SU-DHL-6 (cell line): Measurements from ENCODE around the gene MYPN.

ENCODE experiments used
- H2AFZ ChIP-seq: fragments of 200-600 bp; sonication (generic); 2 replicates; pipeline ENCODE4 v1.6.1; 2014; ENCODE audit warnings: low read depth, mild to moderate bottlenecking, moderate library complexity, mixed read lengths, antibody characterized with exemption, low read length; ENCODE audit not compliant: severe bottlenecking
- H3F3A ChIP-seq: fragments of 200-600 bp; shearing (Covaris generic); 2 replicates; pipeline ENCODE4 v1.6.0; 2016; ENCODE audit warnings: antibody characterized with exemption, mild to moderate bottlenecking; ENCODE audit not compliant: insufficient read depth
- H3K27ac ChIP-seq: fragments of 200-600 bp; sonication (generic); 2 replicates; pipeline ENCODE4 v1.5.1; 2016; ENCODE audit warnings: low read depth, mild to moderate bottlenecking, low read length, moderate library complexity, mixed read lengths
- H3K27me3 ChIP-seq: fragments of 200-600 bp; sonication (generic), shearing (Covaris generic); 2 replicates; pipeline ENCODE4 v1.6.0; 2014; ENCODE audit warnings: mild to moderate bottlenecking, low read length
- H3K36me3 ChIP-seq: fragments of 200-600 bp; sonication (generic); 2 replicates; pipeline ENCODE4 v1.6.1; 2014; ENCODE audit warnings: mild to moderate bottlenecking, low read length, mixed read lengths
- H3K4me2 ChIP-seq: fragments of 300-600, 200-600 bp; shearing (Covaris generic), sonication (generic); 2 replicates; pipeline ENCODE4 v1.6.0; 2014; ENCODE audit warnings: low read length, low read depth, mild to moderate bottlenecking; ENCODE audit not compliant: poor library complexity, severe bottlenecking
- H3K4me3 ChIP-seq: fragments of 200-600 bp; sonication (generic); 2 replicates; pipeline ENCODE4 v1.5.1; 2014; ENCODE audit warnings: antibody characterized with exemption, low read length, mild to moderate bottlenecking, mixed read lengths; ENCODE audit not compliant: insufficient read depth, poor library complexity, severe bottlenecking
- H3K79me2 ChIP-seq: fragments of 200-600 bp; sonication (generic); 2 replicates; pipeline ENCODE4 v1.6.1; 2014; ENCODE audit warnings: mild to moderate bottlenecking, low read length, moderate library complexity; ENCODE audit not compliant: insufficient read depth
- H3K9ac ChIP-seq: fragments of 200-600 bp; sonication (generic); 2 replicates; pipeline ENCODE4 v1.7.0; 2014; ENCODE audit warnings: mild to moderate bottlenecking, low read length
- H3K9me2 ChIP-seq: fragments of 200-600 bp; sonication (generic); replicated peaks from 2 replicates; pipeline ENCODE4 v1.6.1; 2014; ENCODE audit warnings: low read length; ENCODE audit not compliant: insufficient read depth
- H3K9me3 ChIP-seq: fragments of 200-600 bp; sonication (generic); 2 replicates; pipeline ENCODE4 v1.6.1; 2014; ENCODE audit warnings: low read length, mixed read lengths; ENCODE audit not compliant: insufficient read depth
- H4K20me1 ChIP-seq: fragments of 200-600 bp; sonication (generic); 2 replicates; pipeline ENCODE4 v1.6.1; 2014; ENCODE audit warnings: low read depth, mild to moderate bottlenecking, antibody characterized with exemption, low read length, moderate library complexity, mixed read lengths
- EZH2phosphoT487 ChIP-seq: fragments of 200-600 bp; sonication (generic), shearing (Covaris generic); conservative IDR thresholded peaks from 2 replicates; pipeline ENCODE4 v1.6.1; 2018; ENCODE audit warnings: mild to moderate bottlenecking, antibody characterized with exemption, low read length, moderate library complexity, mixed read lengths
- TF ChIP-seq, protein P1 (sequence below): fragments of 200-600 bp; sonication (generic); IDR thresholded peaks from one replicate; pipeline ENCODE4 v1.5.1; 2017; ENCODE audit warnings: antibody characterized with exemption, mild to moderate bottlenecking, low read length, moderate library complexity; ENCODE audit not compliant: insufficient read depth, poor library complexity, severe bottlenecking

Gene MYPN

DNA sequence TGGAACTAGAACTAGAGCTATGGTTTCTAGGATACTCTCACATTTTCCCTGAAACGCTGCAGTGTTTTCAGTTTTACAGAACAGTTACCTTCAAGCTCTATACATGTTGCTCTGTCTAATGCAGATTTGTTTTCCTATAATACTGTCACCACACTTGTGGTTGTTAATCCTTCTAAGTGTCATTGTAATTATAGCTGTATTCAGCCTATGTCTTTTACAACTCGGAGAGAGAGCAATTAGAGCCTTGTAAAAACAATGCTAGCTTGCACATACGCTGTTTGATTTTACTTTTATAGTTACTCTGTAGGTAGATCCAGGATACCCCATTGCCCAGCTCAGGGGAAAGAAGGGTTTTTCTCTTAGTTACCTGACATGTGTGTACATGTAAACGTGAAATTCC is 67.5 kb downstream of the MYPN start:
- TF ChIP-seq EZH2phosphoT487 = no peak
- TF ChIP-seq, protein P1, sequence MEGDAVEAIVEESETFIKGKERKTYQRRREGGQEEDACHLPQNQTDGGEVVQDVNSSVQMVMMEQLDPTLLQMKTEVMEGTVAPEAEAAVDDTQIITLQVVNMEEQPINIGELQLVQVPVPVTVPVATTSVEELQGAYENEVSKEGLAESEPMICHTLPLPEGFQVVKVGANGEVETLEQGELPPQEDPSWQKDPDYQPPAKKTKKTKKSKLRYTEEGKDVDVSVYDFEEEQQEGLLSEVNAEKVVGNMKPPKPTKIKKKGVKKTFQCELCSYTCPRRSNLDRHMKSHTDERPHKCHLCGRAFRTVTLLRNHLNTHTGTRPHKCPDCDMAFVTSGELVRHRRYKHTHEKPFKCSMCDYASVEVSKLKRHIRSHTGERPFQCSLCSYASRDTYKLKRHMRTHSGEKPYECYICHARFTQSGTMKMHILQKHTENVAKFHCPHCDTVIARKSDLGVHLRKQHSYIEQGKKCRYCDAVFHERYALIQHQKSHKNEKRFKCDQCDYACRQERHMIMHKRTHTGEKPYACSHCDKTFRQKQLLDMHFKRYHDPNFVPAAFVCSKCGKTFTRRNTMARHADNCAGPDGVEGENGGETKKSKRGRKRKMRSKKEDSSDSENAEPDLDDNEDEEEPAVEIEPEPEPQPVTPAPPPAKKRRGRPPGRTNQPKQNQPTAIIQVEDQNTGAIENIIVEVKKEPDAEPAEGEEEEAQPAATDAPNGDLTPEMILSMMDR = no peak
- no peak overlapping the region for H3K4me2 ChIP-seq
- H3K4me3 ChIP-seq = no peak overlapping the region
- H3K27me3 ChIP-seq = no peaks in the 10 kb centered on the region
- no peaks in the 10 kb centered on the region for H3K79me2 ChIP-seq
- no peaks in the 10 kb centered on the region for H3K9me3 ChIP-seq
- H3K9ac ChIP-seq = no peak overlapping the region
- H3F3A ChIP-seq = no peaks in the 10 kb centered on the region
- H3K36me3 ChIP-seq = no peaks in the 10 kb centered on the region
- no peaks in the 10 kb centered on the region for H3K9me2 ChIP-seq
- no peak overlapping the region for H3K27ac ChIP-seq
- H2AFZ ChIP-seq = no peak overlapping the region
- no peaks in the 10 kb centered on the region for H4K20me1 ChIP-seq

DNA sequence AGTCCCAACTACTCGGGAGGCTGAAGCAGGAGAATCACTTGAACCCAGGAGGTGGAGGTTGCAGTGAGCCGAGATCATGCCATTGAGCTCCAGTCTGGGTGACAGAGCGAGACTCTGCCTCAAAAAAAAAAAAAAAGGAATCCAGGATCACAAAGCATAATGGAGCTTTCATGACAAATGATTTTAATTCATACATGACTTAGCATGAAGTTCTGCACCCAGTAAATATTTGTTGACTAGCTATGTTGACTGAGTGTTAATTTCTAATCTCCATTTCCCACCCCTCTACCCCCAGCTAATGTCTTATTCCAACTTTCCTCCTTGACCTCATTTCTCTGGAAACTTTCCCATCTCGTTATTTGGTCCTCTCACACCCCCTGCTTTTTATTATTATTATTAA is 69.3 kb downstream of the MYPN start:
- Histone ChIP-seq H3K79me2 (no peaks in the 10 kb centered on the region), H3F3A (no peaks in the 10 kb centered on the region), H3K4me2 (no peak overlapping the region), H3K4me3 (no peak overlapping the region), H4K20me1 (no peaks in the 10 kb centered on the region), H2AFZ (no peak overlapping the region), H3K27ac (no peak overlapping the region), H3K9me3 (no peaks in the 10 kb centered on the region), H3K9me2 (no peaks in the 10 kb centered on the region), H3K9ac (no peak overlapping the region), H3K36me3 (no peaks in the 10 kb centered on the region), H3K27me3 (no peaks in the 10 kb centered on the region)
- TF ChIP-seq, protein P1 = no peak
- TF ChIP-seq EZH2phosphoT487 = no peak

- no peak overlapping the region for H3K9ac ChIP-seq
- H2AFZ ChIP-seq = no peak overlapping the region
- no peaks in the 10 kb centered on the region for H3K36me3 ChIP-seq
Observed at GRCh38 chr10:68179016-68179415, 69.7 kb downstream of the MYPN start.

More at GRCh38 chr10:68179016-68179415, 69.7 kb downstream of the MYPN start:
- Histone ChIP-seq H3K79me2 (no peaks in the 10 kb centered on the region), H3K27me3 (no peaks in the 10 kb centered on the region), H3K9me3 (no peaks in the 10 kb centered on the region), H3K9me2 (no peaks in the 10 kb centered on the region), H3F3A (no peaks in the 10 kb centered on the region), H4K20me1 (no peaks in the 10 kb centered on the region), H3K4me3 (no peak overlapping the region), H3K27ac (no peak overlapping the region), H3K4me2 (no peak overlapping the region)
- no peak for TF ChIP-seq EZH2phosphoT487
- TF ChIP-seq, protein P1 = no peak
